COLO668 (cell line): Measurements from ENCODE around the gene BPIFA2.
"Not testable (repeated sequence)": the region's sequence is repeated elsewhere in the genome, so short reads cannot be mapped to it uniquely, and the experiment has no call there.

ENCODE experiments used
- DNase-seq: peaks from one replicate; lab custom pipeline; 2025; ENCODE audit not compliant: unreplicated experiment; lab: John Stamatoyannopoulos, UW

BPIFA2 gene, protein sequence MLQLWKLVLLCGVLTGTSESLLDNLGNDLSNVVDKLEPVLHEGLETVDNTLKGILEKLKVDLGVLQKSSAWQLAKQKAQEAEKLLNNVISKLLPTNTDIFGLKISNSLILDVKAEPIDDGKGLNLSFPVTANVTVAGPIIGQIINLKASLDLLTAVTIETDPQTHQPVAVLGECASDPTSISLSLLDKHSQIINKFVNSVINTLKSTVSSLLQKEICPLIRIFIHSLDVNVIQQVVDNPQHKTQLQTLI

DNA sequence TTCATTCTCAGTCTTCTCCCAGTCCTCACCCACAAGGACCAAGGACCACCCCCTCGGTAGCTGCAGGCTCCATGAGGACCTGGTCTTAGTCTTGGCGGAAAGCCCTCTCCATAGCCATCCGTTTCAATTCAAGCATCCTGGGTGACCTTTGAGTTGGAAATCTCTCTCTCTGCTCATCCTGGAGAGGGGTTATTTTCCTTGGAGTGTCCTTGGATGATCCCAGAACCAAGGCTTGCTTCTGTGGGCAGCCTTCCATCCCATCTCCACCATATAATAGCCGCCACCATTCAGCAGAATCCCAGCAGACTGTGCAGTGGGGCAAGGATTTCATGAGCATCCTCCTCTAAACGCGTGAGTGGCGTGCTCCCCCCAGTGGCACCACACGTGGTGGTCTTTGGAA, at the start of gene BPIFA2:
Gene BPIFA2, plus strand, starts transcription at position 301 of the 400 bp plus-strand sequence. CDS start 987 bp downstream, outside the sequence.
- DNase-seq, result no peak

DNA sequence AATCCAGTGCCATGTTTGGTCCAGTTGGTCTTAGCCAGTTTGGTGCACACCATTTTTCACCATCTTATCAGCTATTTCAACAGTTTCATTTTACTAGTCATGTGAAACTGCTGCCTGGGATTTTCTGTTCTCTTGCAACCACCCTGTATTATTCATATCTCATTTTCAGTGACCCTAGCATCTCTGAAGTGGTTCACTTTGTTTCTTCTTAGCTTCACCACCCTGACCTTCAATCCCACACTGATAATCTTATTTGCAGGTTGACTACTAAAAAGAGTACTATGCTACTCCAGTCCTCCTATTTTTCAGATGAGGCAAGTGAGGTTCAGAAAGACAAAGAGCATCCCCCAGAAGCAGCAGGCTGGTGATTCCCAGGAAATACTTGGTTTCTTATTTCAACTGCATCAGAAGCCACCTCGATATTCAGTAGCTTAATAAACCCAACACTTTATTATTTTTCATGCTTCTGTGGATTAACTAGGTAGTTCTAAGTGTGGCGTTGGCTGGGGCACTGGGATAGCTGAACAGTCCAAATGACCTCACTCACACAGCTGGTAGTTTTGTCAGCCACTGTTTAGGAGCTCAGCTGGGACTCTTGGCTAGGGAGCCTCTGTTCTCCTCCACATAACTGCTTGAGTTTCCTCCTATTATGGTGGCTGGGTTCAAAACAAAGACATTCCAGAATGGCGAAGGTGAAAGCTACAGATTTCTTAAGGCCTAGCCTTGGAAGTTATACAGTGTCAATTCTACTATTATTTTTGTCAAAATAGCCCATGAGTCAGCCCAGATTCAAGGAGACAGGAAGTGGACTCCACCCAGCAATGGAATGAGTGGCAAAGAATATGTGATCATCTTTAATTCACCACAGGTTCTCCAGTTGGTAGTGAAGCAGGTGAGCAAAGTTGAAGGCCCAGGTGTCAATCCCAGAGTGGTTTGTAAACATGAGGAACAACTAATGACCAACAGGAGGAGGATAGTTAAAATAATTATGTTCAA, 47.9 kb upstream of the BPIFA2 start:
- no peak for DNase-seq

DNA sequence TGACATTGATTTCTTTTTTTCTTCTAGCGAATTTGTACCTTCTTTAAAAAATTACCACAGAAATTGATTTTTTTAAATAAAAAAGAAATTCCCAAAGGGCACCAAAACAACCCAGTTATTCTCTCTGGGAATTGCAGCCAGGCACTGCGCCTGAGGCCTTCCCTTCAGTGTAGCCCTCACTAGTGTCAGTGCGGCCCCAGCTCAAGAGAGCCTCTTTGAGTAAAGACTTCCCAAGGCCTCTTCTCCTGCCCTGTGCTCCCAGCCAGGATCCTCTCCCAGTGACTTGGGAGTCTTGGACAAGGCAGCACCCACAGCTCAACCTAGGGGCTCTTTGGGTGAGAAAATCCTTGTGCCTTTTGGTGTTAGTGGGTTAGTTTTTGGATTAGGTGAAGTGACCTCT, 47.0 kb upstream of the BPIFA2 start:
- no peak for DNase-seq

DNA sequence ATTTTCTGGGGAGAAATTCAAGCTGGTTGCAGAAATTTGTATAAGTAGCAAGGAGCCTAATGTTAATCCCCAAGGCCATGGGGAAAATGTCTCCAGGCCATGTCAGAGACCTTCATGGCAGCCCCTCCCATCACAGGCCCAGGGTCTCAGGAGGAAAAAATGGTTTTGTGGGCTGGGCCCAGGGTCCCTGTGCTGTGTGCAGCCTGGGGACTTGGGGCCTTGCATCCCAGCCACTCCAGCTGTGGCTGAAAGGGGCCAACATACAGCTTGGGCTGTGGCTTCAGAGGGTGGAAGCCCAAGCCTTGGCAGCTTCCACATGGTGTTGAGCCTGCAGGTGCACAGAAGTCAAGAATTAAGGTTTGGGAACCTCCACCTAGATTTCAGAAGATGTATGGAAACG, 45.7 kb upstream of the BPIFA2 start:
- DNase-seq, result not testable (repeated sequence)

DNA sequence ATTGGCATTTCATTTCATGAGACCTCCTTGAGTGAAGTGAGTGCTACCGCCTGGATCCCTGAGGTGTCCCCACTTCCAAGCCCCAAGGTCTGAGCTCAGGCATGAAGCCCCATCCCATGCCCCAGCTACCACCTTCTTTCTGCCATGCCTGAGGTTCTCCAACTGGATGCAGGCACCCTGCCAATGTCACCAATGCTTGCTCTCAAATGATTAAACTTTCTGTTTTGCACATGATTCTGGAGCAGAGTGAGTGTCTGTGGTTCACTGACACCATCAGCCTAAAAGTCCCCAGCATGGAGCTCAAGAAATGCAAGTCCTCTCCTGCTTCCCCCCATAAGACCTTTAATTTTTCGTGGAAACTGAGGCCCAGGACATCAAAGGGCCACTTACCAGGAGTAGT, 43.7 kb upstream of the BPIFA2 start:
- DNase-seq, result no peak

DNA sequence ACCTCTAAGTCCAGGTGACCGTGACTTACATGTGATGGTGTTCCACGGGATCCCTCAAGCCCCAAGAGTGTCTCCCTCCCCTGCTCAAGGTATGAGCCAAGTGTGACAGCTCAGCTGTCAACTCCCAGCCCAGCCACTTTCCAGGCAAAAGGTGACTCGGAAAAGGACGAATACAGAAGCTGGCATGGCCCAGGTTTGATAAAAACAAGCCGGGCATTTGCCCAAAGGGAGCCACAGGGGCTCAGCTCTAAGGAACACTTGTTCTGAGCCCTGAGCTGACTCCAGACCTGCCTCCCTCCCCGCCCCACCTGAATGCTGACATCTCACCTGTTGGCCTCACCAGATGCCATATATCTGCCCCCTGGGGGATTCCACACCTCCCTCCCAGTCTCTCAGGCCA, 43.0 kb upstream of the BPIFA2 start:
- DNase-seq, result no peak

DNA sequence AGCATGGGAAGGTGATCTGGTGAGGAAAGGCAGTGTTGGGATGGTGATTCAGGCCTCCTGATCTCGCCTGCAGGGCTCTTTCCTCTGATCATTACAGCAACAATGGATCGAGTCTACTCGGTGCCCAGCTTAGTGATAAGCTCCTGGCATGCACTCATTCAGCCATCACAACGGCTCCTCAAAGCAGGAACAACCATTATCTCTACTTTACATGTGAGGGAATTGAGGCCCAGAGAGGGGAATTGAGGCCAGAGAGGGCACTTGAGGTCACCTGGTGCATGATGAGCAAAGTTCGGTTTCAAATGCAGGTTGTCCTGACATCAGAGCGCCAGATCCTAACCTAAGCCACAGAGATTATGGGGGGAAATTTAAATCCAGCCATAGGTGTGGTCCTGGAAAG, 42.0 kb upstream of the BPIFA2 start:
- no peak for DNase-seq

DNA sequence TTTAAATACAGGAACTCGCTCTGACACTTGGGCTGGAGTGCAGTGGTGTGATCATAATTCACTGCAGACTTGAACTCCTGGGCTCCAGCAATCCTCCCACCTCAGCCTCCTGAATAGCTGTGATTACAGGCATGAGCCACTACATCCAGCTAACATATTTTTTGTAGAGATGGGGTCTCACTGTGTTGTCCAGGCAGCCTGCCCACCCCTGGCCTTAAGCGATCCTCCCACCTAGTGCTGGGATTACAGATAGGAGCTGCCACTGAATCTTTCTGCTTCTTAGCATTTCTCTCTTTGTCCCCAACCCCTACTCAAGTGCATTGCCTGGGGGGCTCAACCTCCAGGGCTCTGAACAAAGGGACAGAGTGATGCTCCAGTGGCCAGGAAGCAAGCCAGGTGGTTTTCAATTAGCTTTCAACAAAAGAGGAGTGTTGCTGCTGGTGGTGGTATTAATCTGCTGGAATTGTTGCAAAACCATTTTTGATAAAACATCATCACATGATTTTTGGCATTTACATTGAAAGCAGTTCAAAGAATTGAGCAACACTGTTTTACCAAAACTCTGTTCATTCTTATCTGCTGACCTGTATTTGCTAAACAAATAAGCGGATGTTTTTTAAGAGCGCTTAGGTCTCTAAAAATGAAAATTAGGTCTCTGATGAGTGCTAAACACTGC, 40.4 kb upstream of the BPIFA2 start:
- DNase-seq, result no peak

DNA sequence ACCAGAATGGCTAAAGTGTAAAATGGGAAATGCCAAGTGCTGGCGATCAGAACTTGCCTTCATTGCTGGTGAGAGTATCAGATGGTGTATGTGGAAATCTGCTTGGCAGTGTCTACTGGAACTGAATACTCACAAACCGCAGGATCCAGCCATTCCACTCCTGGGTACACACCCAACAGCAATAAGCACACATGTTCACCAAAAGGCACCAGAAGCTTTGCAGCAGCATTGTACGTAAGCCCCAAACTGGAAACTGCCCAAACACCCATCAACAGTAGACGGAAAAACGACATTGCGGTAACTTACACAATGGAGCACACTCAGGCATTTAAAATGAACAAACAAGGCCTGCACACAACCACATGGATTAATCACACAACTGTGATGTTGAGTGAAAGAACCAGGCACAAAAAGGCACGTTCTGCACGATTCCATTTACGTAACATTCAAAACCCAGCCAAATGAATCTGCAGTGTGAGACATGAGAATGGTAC, 37.3 kb upstream of the BPIFA2 start:
- no peak for DNase-seq

DNA sequence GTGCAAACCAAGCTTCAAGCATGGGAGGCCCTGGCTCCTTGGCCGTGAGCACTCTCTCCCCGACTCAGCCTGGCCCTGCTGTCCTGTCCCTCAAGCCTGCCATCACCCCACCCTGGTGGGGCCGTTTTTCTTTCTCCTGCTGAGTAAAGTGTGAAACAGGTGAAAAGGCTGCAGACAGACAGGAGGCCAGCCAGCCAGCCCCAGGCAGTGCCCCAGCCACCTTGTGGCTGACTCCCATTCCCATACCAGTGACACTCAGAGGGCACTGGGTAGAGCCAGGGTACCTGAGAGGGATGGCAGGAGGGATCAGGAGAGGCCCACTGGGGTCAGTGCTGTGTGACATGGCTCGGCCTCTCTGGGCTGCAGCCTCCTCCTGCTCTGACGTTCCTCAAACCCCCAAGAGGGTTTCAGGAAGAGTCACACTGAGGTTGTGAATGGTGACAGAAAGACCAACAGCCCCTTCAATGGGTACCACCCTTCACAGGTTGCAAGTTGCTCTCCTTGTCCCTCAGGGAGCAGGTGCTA, 35.9 kb upstream of the BPIFA2 start:
- no peak for DNase-seq

DNA sequence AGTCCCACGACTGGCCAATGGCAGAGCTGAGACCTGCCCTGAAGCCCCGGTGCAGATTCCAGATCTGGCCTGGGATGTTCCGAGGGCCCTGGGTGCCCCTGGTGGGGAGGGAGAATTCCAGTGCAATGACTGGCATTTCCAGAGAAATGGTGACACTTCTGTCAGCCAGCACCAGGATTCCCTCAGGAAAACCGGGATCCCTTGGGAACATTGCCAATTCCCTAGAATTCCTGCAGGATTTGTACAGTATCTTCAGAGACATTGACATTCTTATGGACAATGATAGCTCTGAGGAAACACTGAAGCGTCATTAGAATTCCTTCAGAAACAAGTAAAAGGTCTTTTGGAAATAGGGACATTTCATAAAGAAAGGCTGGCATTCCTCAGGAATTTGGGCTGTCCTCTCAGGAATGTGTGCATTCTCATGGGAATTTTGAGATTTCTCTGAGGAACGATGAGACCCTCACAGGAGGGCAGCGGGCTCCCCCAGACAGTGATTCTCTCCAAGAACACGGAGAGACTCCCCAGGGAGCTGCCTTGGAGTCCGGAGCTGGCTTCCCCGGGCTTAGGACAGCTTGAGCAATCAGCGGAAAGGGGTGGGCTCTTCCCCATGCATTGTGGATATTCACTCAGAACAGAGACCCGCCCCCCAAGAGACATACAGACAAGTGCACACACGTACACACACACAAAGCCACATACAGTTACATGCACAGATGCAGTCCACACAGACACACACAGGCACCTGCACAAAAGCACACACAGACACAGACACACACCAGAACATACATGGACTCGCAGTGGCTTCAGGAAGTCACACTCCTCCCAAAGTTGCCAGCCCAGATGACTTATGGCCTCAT, 35.2 kb upstream of the BPIFA2 start:
- no peak for DNase-seq

DNA sequence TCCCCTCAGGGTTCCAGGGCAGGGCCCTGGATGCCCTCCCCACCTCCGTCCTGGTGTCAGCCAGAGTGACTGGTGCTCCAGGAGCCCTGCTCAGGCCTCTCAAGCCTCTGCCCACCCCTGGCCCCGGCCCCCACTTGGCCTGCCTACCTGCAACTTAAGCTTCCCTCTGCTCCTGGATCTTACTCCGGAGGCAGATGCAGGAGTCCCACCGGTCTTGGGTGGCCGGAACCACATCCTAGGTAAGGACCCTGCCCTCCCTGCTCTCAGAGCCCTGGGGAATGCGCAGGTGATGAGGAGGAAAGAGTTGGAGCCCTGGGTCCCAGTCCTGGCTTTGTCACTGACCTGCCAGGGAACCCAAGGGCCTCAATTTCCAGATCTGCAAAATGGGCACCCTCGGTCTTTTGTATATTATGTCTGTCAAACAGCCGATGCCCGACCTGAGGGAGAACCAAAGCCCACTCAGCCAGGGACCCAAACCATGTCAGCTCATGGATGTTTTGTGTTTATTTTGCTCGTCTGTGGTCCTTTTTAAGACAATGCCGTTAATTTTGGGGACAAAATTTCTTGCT, 34.5 kb upstream of the BPIFA2 start:
- no peak for DNase-seq

DNA sequence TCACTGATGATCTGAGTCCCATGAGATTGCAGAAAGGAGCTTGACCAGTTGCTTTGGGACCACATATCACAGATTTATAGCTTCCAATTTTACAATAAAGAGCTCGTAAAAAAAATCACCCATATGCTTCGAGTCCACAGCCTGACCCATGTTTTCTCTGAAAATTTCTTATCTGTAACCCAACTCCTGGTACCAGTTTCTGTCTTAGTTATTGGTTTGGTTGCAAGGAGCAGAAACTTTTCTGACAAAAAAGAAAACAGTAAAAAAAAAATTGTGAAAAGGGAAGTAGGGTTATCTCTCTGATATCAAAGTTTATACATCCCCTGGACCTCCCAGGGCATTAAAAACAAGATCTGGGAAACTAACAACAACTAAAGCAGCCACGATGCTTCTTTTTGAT, 30.8 kb upstream of the BPIFA2 start:
- no peak for DNase-seq

DNA sequence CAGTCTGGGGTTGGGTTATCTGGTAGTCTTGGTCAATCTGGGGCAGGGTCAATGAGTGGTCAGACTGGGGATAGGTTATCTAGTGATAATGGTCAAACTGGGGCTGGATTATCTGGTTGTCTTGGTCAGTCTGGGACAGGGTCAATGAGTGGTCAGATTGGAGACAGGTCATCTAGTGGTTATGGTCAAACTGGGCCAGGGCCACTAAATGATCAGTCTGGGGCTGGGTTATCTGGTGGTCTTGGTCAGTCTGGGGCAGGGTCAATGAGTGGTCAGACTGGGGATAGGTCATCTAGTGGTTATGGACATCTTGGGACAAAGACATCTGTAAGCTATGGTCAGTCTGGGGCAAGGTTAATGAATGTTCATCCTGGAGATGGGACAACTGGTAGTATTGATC, 28.5 kb upstream of the BPIFA2 start:
- DNase-seq, result no peak

DNA sequence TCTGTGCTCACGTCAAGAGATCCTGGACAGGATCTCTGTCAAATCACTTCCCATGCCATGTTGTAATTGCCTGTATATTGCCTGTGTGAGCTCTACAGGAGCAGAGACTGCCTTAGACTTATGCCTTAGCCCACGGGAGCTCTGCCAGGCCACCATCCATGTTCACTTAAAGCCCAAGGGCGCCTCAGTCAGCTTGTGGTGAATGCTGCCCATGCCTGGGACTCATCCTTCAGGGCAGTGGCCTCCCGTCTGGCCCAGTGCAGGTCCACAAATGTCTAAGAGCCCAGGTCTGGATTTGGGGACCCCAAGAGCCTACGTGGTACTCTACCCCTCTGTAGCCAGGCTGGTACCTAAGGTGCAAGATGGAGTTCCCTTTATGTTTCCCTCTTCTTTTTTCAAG, 22.4 kb upstream of the BPIFA2 start:
- no peak for DNase-seq

DNA sequence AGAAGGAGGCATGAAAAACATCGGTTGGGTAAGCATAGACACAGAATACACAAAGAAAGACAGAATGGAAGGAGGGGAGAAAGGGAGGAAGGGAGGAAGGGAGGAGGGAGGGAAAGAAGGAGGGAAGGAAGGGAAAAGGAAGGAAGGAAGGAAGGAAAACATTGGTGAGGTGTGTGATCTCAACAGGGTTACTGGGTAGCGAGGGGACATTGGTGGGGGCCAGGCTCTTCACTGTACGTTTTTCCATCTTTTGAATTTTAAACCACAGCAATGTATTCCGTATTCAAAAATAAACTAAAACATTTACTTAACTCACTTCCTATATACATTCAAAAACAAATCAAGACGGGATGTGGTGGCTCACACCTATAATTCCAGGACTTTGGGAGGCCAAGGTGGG, 20.7 kb upstream of the BPIFA2 start:
- DNase-seq, result no peak

DNA sequence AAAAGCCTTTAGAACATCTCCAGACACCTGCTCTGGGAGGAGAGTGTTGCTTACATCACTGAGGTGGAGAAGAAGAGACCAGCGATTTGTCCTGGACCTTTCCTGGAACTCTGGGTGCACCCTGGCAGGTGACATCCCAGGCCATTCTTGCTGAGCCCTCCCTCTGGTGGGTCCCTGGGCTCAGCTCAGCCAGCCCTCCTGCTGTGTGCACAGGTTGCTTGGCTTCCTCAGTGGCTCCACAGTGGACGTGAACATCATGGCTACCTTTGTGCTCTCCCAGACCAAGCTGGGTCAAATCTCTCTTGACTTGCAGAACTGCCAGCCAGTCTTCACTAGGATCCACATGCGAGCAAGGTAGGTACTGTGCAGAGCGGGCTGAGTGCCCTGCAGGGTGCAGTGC, 19.9 kb upstream of the BPIFA2 start:
- DNase-seq, result no peak

DNA sequence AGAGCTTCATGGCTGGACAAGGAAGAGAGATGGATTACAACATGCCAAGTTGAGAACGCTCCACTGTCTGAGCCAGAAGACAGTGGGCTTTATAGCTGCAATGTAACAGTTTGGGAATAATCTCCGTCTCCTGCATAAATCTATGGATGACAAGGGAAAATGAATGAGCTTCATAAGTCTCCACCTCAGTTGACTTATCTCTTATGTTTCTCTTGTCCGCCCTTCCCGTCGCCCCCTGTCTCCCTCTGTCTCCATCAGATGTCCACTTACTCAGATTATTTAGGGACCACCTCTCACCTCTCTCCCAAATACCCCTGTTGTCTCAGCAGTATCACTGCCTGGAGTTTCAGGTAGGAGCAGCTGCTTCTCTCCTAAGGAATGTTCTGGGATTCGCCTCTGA, 13.7 kb upstream of the BPIFA2 start:
- DNase-seq, result no peak

DNA sequence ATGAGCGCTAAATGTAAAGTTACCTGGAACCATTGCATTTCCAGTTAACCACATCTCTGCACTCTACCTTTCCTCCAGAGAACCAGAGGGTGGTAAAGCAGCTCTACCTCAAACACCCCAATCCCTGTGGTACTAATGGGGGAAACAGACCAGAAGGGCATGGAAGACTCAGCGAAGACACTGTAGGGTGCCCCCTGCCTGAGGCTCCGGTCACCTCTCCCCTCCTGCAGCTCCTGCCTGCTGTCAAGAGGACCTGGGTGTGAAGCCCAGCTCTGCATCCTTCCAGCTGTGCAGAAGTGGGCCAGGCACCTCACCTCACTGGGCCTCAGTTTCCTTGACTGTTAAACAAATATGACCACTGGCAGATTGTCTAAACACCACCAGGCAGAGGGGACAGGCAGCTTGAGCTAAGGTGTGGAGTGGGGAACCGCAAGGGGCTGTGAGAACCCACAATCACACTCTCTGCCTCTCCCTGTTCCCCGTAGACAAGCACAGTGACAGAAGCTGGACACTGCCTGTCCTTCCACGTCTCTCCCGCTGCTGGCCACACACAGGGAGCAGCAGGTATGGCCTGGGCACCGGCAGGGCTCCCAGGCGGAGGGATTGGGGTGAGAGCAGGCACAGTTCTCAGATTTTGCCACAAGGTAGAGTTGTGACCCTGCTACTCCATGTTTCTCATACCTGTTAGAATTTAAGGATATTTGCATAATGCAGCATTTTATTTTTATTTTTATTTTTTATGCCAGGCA, 9.1 kb upstream of the BPIFA2 start:
- DNase-seq, result no peak
